ENCODE measurements around the gene NDOR1. TPM values are rescaled to one million over a fixed set of nuclear protein-coding genes. Genes with fewer than 3 reads are reported as not detected.
A peak's percentile ranks its signal among the peaks of the same experiment; 100 is the strongest.

NDOR1 gene
- total RNA-seq, 8 experiments from 2014 or later, result 5.1 to 25.3 (median 8.6) TPM

DNA sequence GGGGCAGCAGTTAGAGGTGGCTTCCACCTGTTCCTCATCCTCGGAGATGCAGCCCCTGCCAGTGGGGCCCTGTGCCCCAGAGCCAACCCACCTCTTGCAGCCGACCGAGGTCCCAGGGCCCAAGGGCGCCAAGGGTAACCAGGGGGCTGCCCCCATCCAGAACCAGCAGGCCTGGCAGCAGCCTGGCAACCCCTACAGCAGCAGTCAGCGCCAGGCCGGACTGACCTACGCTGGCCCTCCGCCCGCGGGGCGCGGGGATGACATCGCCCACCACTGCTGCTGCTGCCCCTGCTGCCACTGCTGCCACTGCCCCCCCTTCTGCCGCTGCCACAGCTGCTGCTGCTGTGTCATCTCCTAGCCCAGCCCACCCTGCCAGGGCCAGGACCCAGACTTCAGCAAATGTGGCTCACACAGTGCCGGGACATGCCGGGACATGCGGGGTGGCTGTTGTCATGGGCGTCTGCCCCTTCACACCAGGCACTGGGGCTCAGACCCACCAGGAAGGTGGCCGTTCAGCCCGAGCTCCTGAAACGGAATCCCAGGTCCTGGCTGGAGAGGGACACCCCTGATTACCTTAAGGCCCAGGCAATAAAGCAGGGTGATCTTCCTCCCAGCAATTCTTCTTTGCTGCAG, 20.3 kb downstream of the NDOR1 start:
- in situ Hi-C loops (cut with MboI; ENCODE audit: low pct_unique_long_range_greater_than_20kb in 2 of 9, low sequenced_read_pairs in 9 of 9, unreplicated experiment in 9 of 9), result loop anchor here in 1 of 9 experiments (25.0 kb wide), 1 partner anchor 114 kb away; the partner anchor contains the start of gene DPP7
- 20 to 80% (median 65%) methylated on average over 1 to 13 of the region's 21 CpGs; no CpG with 5 or more reads in 6 of the 10 experiments for WGBS, 10 experiments
- no peak for ATAC-seq (replicated peaks in 6 of 8)
- no peak overlapping the region for H3K4me3 ChIP-seq
- H3K4me1 ChIP-seq (replicated peaks in 1 of 2), result peaks cover 3 to 14% of the 10 kb centered on the region in 2 donors
- no peak overlapping the region for H3K27ac ChIP-seq

DNA sequence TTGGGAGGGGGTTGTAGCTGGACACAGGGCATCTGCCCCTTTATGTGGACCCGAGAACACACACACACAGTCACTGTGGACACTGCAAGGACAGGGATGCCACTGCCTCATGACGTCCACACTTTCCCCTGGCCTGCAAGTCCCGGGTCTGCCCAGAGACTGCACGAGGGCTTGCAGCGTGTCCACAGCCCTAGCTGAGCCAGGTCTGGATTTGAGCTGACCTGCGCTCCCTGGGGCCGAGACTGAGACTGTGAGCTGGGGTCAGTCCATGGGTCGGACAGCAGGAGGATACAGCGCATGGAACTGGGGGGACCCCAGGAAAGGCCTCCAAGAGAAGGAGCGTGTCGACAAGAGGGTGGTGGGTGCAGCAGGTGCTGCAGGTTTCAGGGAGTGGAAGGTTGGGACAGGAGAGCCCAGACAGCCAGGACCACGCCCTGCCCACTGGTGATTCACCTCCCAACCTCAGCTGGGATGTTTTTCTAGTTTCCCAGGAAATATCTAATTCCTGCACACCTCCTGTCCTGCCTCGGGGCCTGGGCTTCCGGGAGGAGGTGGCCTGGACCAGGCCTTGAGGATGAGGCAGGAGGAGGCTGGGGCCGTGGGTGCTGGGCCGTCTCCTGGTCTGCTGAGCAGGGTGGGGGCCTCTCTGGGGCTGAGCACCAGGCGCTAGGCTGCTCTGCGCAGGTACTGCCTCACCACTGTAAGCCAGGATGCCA, 21.0 kb downstream of the NDOR1 start:
- no peak for ATAC-seq (replicated peaks in 6 of 8)
- Histone ChIP-seq H3K4me3 (no peak overlapping the region), H3K27ac (no peak overlapping the region), H3K4me1 (replicated peaks in 1 of 2) (peaks cover 3 to 12% of the 10 kb centered on the region in 2 donors)
- WGBS, 10 experiments, result 38 to 97% (median 60%) methylated on average over 1 to 5 of the region's 18 CpGs; no CpG with 5 or more reads in 3 of the 10 experiments
- in situ Hi-C loops (cut with MboI; ENCODE audit: low pct_unique_long_range_greater_than_20kb in 2 of 9, low sequenced_read_pairs in 9 of 9, unreplicated experiment in 9 of 9), result loop anchor here in 1 of 9 experiments (25.0 kb wide), 1 partner anchor 114 kb away; the partner anchor contains the start of gene DPP7

DNA sequence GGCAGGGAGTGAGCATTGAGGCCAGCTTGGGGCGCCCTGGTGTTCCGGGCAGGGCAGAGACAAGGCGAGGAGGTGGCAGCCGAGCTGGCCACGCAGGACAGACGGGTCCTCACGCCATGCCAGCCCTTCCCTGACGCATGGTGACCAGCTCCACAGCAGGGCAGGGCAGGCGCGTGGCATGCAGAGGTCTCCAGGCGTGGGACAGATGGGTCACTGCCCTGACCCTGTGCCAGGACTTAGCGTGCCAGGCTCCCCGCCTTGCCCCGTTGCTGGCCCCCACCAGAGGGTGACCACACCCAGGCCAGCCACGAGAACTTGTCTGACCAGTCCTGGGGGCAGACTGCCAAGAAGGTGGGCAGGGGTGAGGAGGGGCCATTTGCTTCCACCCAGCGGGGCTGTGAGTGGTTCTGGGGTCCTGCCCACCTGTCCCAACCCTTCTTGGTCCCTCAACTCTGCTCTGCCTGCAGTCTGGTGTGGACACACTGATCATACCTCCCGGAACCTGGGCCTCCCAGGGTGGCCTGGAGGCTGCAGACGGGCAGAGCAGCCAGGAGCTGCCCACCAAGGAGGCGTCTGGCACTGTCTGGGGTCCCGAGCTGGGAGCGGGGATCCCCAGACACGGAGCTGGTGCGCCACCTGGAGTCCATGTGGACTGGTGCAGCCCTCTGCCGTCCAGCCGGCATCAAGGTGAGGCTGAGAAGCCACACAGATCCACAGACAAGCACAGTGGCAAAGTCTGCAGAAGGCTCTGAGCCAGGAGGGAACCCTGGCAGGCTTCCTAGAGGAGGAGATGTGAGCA, 21.8 kb downstream of the NDOR1 start, which contains the start of gene RNF224:
TSS of gene RNF224 (plus strand) at position 449 of the 799 bp plus-strand sequence. CDS start 834 bp downstream, outside the sequence.
- 0 to 100% (median 10%) methylated on average over 1 to 3 of the region's 25 CpGs; no CpG with 5 or more reads in 4 of the 10 experiments for whole genome bisulfite sequencing, 10 experiments
- H3K27ac ChIP-seq, result no peak within 1 kb of the TSS
- ATAC-seq (replicated peaks in 6 of 8), result peak; percentile 10 to 57 (median 26)
- peaks cover 3 to 10% of the 10 kb centered on the region in 2 donors for H3K4me1 ChIP-seq (replicated peaks in 1 of 2)
- in situ Hi-C loops (cut with MboI; ENCODE audit: low pct_unique_long_range_greater_than_20kb in 2 of 9, low sequenced_read_pairs in 9 of 9, unreplicated experiment in 9 of 9), result loop anchor here in 1 of 9 experiments (25.0 kb wide), 1 partner anchor 115 kb away; the partner anchor contains the start of gene DPP7
- no peak within 1 kb of the TSS for H3K4me3 ChIP-seq

DNA sequence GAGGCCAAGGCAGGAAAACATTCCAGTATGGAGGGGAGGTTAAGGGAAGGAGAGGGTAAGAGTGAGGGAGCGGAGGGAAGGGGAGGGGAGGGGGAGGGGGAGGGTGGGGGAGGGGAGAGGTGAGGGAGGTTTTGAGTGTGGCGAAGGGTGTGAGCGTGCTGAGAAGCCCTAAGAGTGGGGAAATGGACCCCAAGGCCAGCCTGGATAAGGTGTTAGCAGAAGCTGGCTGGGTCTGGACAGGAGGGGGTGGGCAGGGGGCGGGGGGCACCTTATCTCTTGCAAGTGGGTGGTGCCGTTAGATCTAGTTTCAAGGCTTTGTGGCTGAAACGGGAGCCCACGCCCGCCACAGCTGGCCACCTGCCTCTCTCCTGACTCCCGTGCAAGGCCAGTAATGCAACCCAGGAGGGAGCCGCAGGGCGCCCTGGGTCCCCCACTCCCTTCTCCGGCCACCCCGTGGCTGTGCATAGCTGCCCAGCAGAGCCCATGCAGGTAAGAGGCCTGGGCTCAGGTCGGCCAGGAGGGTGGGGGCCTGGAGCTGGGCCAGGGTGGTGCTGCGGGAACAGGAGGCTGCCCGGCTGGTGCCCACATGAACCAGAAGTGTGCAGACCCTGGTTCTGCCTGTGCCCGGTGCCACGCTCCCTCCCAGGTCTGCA, 22.5 kb downstream of the NDOR1 start:
- Histone ChIP-seq H3K4me1 (replicated peaks in 1 of 2) (peaks cover 3 to 4% of the 10 kb centered on the region in 2 donors), H3K4me3 (no peak overlapping the region), H3K27ac (no peak overlapping the region)
- WGBS, 10 experiments, result no CpG with 5 or more reads among the region's 18 CpGs
- no peak for ATAC-seq (replicated peaks in 6 of 8)
- in situ Hi-C loops (cut with MboI; ENCODE audit: low pct_unique_long_range_greater_than_20kb in 2 of 9, low sequenced_read_pairs in 9 of 9, unreplicated experiment in 9 of 9), result loop anchor here in 1 of 9 experiments (25.0 kb wide), 1 partner anchor 116 kb away; the partner anchor contains the start of gene DPP7

DNA sequence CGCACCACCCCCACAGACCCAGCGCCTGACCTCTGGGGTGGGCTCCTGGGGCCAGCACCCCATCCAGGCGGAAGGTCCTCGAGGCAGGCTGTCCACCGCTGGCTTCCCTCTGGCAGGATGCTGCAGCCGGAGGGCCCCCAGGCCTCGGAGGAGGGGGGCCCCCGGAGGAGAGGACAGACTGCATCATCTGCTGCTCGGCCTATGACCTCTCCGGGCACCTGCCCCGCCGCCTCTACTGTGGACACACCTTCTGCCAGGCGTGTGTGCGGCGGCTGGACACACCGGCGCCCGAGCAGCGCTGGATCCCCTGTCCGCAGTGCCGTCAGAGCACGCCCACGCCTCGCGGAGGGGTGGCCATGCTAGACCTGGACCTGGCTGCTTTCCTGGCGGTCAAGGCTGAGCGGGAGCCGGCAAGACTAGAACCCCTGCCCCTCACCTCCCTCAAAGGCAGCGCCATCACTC, 23.0 kb downstream of the NDOR1 start:
- Histone ChIP-seq H3K4me1 (replicated peaks in 1 of 2) (peaks cover 3 to 4% of the 10 kb centered on the region in 2 donors), H3K4me3 (no peak overlapping the region), H3K27ac (no peak overlapping the region)
- in situ Hi-C loops (cut with MboI; ENCODE audit: low pct_unique_long_range_greater_than_20kb in 2 of 9, low sequenced_read_pairs in 9 of 9, unreplicated experiment in 9 of 9), result loop anchor here in 1 of 9 experiments (25.0 kb wide), 1 partner anchor 116 kb away; the partner anchor contains the start of gene DPP7
- WGBS, 10 experiments, result no CpG with 5 or more reads among the region's 29 CpGs
- ATAC-seq (replicated peaks in 6 of 8), result no peak

DNA sequence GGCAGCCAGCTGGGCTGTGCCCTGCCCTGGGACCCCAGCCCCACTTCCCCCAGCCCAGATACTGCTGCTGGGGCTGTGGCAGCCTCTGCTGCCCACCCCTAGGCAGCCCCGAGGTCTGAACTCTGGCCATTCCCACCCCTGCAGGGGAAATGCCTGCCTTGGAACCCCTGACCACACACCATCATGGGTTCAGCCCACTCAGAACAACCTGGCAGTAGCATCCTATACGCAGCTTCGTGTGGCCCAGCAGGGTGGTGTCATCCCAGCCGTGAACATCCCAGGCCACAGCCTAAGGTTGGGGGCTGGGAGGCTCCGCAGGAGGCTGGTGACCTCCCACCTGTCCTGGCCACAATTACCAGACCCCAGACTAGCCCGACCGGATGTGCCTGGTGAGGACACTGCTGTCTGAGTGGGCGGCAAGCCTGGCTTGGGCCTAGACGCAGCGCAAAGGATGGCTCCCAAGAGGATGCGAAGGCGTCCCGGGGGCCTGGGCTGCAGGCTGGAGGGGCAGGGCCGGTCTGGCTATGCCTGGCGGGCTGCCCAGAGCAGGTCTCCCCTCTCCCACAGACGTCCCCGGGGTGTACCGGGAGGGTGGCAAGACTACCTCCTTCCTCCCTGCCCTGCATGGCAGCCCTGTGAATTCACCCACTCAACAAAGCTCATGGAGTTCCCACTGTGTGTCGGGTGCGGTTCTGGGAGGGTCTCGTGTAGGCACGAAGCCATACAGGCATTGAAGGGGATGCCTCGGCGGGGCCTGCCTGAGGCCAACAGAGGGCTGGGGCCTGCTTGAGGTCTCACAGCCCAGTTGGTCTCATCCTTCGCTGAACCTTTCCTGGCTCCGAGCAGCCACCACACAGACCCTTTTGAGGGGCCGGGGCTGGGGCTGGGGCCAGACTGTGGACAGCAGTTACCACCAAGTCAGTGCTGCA, 23.7 kb downstream of the NDOR1 start:
- no peak overlapping the region for H3K27ac ChIP-seq
- in situ Hi-C loops (cut with MboI; ENCODE audit: low pct_unique_long_range_greater_than_20kb in 2 of 9, low sequenced_read_pairs in 9 of 9, unreplicated experiment in 9 of 9), result loop anchor here in 1 of 9 experiments (25.0 kb wide), 1 partner anchor 117 kb away; the partner anchor contains the start of gene DPP7
- H3K4me1 ChIP-seq (replicated peaks in 1 of 2), result peaks cover under 1 to 1% of the 10 kb centered on the region in 2 donors
- 85% methylated on average over 14 of the region's 27 CpGs; no CpG with 5 or more reads in 9 of the 10 experiments for WGBS, 10 experiments
- no peak for ATAC-seq (replicated peaks in 6 of 8)
- H3K4me3 ChIP-seq, result no peak overlapping the region

DNA sequence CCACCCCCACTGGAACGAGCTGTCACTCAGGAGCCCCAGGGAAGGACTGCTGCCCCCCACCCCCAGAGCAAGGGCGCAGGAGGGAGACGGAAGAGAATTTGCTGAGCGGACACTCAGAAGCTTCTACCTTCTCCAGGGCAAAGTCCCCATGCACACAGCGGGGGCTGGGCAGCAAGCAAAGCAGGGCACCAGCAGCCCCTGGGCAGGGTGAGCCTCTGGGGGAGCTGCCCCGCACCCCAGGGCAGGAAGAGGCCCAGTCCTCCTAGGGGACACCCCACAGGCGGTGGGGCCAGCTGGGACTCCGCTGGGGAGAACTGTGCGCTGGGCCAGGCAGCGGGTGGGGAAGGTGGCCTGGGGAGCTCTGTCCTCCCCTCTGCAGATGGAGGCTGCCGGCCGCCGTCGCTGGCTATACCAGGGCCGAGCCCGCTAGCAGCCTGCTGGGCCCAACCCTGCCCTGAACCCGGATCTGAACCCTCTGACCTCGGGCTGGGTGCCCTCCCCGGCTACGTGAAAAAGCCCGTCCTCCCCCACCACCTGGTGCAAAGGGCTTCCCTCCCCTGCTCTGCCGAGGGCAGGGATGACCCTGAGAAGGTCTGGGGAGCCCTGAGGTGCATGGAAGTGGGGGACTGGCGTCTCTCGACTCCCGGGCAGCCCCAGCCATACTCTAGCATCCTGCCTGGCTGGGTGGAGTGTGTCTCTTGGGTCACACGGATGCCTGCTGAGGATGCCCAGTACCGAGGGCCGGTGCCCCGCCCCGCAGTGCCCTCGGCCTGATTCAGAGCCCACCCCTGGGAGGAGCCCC, 24.6 kb downstream of the NDOR1 start:
- 20 to 85% (median 80%) methylated on average over 2 to 5 of the region's 31 CpGs; no CpG with 5 or more reads in 7 of the 10 experiments for WGBS, 10 experiments
- Histone ChIP-seq H3K4me1 (replicated peaks in 1 of 2) (no peaks in the 10 kb centered on the region), H3K27ac (no peak overlapping the region), H3K4me3 (no peak overlapping the region)
- in situ Hi-C loops (cut with MboI; ENCODE audit: low pct_unique_long_range_greater_than_20kb in 2 of 9, low sequenced_read_pairs in 9 of 9, unreplicated experiment in 9 of 9), result loop anchor here in 1 of 9 experiments (25.0 kb wide), 1 partner anchor 118 kb away; the partner anchor contains the start of gene DPP7
- ATAC-seq (replicated peaks in 6 of 8), result no peak

DNA sequence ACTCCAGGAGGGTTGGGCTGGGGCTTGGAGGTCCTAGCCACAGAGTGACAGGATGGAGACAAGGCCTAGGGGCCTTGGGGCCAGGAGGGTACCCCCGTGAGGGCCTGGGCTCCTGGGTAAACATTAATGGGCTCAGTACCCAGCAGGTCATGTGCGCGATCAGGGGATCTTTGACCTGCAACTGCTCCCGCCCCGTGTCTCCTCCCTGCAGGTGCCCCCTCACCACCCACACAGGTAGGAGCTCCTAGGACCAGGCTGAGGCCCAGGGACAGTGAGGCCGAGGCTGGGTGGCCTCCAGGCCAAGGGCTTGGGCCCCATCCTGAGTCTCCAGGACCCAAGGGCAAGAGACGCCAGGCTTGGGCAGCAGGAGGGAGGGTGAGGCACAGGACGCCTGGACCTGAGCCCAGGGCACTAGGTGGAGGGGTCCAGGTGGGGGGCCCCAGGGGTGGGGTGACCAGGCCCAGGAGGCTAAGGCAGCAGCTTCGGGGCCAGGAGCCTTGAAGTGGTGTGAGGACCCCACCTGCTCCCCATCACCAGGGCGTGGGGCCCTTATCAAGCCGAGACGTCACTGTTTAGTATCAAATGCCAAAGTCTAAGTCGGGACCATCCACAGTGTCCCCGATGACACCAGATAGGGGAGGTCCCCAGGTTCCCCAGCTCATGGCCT, 25.3 kb downstream of the NDOR1 start, which contains the start of gene SLC34A3:
TSS of gene SLC34A3 (plus strand) at position 197 of the 667 bp plus-strand sequence. CDS start 802 bp downstream, outside the sequence.
- Histone ChIP-seq H3K4me3 (no peak within 1 kb of the TSS), H3K27ac (no peak within 1 kb of the TSS), H3K4me1 (replicated peaks in 1 of 2) (peaks cover 0 to under 1% of the 10 kb centered on the region in 2 donors)
- 100% methylated on average over 1 to 2 of the region's 14 CpGs; no CpG with 5 or more reads in 8 of the 10 experiments for WGBS, 10 experiments
- in situ Hi-C loops (cut with MboI; ENCODE audit: low pct_unique_long_range_greater_than_20kb in 2 of 9, low sequenced_read_pairs in 9 of 9, unreplicated experiment in 9 of 9), result loop anchor here in 1 of 9 experiments (25.0 kb wide), 1 partner anchor 119 kb away; the partner anchor contains the start of gene DPP7
- no peak for ATAC-seq (replicated peaks in 6 of 8)

DNA sequence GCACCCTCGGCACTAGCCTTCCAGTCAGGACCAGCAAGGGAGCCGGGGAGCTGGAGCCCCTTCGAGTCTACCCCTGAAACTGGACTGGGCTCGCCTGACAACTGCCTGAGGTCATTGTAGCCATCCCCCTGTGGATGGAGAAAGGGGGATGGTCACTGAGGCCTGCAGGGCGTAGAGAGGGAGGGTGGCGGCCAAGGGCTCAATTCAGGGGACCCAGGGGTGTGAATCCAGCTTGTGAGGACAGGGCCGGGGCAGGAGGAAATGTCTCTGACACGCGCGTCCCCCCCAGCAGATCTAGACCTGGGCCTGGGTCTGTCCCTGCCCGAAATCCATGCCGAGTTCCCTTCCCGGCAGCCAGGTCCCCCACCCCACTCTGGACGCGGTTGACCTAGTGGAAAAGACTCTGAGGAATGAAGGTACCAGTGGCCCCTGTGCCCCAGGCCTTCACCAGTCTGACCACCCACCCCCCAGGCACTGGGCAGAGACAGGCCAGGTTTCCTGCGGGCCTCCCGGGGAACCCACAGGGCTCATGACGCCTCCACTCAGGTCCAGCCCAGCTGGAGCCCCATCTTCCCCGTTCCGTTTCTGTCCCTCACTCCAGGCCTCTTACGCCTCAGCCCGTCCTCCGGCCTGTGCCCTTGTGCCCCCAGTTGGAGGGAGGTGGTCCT, 26.0 kb downstream of the NDOR1 start:
- 60 to 87% methylated on average over 1 to 3 of the region's 23 CpGs; no CpG with 5 or more reads in 8 of the 10 experiments for WGBS, 10 experiments
- no peak for ATAC-seq (replicated peaks in 6 of 8)
- no peak overlapping the region for H3K4me3 ChIP-seq
- H3K4me1 ChIP-seq (replicated peaks in 1 of 2), result peaks cover 0 to 5% of the 10 kb centered on the region in 2 donors
- no peak overlapping the region for H3K27ac ChIP-seq
- in situ Hi-C loops (cut with MboI; ENCODE audit: low pct_unique_long_range_greater_than_20kb in 2 of 9, low sequenced_read_pairs in 9 of 9, unreplicated experiment in 9 of 9), result loop anchor here in 1 of 9 experiments (25.0 kb wide), 1 partner anchor 119 kb away; the partner anchor contains the start of gene DPP7
